Fibroblast of pulmonary artery (primary cell): ENCODE results near the gene DCTN2.
"Not testable (repeated sequence)": the region's sequence is repeated elsewhere in the genome, so short reads cannot be mapped to it uniquely, and the experiment has no call there.

Experiments used
- DNase-seq: peaks from one replicate; pipeline ENCODE4 v3.0.0-alpha.2; 2010; ENCODE audit warnings: low read depth
- H3K4me3 ChIP-seq: replicated peaks from 2 replicates; pipeline ENCODE4 v1.5.1; 2011; ENCODE audit warnings: low read depth, mild to moderate bottlenecking, control low read depth, low read length, moderate library complexity
- TF ChIP-seq, protein P1 (sequence below): IDR thresholded peaks from 2 replicates; pipeline ENCODE4 v1.5.1; 2011; ENCODE audit warnings: mild to moderate bottlenecking, control low read depth, low read length, inconsistent platforms; ENCODE audit errors: missing control alignments

The DCTN2 gene

GRCh38 chr12:57576613-57577160 lies 29.7 kb upstream of the DCTN2 start:
- no peak for DNase-seq
- TF ChIP-seq, protein P1, sequence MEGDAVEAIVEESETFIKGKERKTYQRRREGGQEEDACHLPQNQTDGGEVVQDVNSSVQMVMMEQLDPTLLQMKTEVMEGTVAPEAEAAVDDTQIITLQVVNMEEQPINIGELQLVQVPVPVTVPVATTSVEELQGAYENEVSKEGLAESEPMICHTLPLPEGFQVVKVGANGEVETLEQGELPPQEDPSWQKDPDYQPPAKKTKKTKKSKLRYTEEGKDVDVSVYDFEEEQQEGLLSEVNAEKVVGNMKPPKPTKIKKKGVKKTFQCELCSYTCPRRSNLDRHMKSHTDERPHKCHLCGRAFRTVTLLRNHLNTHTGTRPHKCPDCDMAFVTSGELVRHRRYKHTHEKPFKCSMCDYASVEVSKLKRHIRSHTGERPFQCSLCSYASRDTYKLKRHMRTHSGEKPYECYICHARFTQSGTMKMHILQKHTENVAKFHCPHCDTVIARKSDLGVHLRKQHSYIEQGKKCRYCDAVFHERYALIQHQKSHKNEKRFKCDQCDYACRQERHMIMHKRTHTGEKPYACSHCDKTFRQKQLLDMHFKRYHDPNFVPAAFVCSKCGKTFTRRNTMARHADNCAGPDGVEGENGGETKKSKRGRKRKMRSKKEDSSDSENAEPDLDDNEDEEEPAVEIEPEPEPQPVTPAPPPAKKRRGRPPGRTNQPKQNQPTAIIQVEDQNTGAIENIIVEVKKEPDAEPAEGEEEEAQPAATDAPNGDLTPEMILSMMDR: no peak
- no peak overlapping the region for H3K4me3 ChIP-seq

- H3K4me3 ChIP-seq: no peak overlapping the region
- no peak for DNase-seq
- TF ChIP-seq, protein P1: no peak
These were observed 29.0 kb upstream of the DCTN2 start for GRCh38 chr12:57575771-57576612.

DNA sequence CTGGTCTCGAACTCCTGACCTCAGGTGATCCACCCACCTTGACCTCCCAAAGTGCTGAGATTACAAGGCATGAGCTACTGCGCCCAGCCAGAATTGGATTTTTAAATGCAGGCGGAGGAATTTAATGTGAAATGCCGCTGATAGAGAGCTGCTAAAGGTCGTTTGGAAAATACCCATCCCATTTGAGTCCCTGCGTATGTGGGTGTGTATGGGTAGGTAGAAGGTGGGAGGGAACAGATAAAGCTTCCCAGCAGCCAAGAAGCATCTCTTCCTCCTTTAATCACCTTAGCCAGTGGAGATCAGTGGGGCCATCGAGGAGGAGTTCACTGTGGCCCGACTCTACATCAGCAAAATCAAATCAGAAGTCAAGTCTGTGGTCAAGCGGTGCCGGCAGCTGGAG lies 27.8 kb upstream of the DCTN2 start:
- H3K4me3 ChIP-seq: no peak overlapping the region
- TF ChIP-seq, protein P1: no peak
- no peak for DNase-seq

DNA sequence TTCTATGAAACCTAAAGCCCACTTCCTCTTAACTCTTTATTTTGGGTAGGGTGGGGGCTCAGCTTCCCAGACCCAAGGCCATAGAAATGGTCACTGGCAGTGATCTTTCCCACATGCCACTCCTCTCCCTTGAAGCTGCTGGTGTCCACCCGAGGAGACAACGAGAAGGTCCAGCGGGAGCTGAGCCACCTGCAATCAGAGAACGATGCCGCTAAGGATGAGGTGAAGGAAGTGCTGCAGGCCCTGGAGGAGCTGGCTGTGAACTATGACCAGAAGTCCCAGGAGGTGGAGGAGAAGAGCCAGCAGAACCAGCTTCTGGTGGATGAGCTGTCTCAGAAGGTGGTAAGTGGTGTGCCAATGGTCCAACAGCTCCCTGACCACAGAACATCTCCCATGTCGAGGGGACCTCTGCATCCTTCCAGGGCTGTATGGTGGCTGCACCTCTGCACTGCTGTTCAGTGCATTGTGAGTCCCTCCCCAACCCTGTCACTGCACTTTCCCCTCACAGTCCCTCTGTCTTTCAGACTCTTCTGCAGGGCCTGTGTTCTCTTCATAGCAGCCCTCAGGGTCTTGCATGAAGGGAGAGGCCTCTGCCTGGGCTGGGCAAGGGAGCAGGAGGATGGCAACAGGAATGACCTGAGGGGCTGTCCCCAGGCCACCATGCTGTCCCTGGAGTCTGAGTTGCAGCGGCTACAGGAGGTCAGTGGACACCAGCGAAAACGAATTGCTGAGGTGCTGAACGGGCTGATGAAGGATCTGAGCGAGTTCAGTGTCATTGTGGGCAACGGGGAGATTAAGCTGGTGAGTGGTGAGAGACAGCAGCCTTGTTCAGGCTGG lies 25.2 kb upstream of the DCTN2 start:
- no peak overlapping the region for H3K4me3 ChIP-seq
- TF ChIP-seq, protein P1: no peak
- no peak for DNase-seq

GRCh38 chr12:57570438-57570837 lies 23.4 kb upstream of the DCTN2 start:
- DNase-seq, H3K4me3 ChIP-seq: not testable (repeated sequence)

GRCh38 chr12:57569858-57570257 lies 22.9 kb upstream of the DCTN2 start:
- no peak for DNase-seq
- TF ChIP-seq, protein P1: no peak

GRCh38 chr12:57568838-57569237 lies 21.8 kb upstream of the DCTN2 start:
- no peak overlapping the region for H3K4me3 ChIP-seq
- no peak for DNase-seq
- TF ChIP-seq, protein P1: no peak

More at GRCh38 chr12:57569858-57570257, 22.9 kb upstream of the DCTN2 start:
- H3K4me3 ChIP-seq: no peak overlapping the region
